ENCODE measurements around the gene ERVK3-1. TPM values are rescaled to one million over a fixed set of nuclear protein-coding genes. Genes with fewer than 3 reads are reported as not detected.
A peak's percentile ranks its signal among the peaks of the same experiment; 100 is the strongest.
"Not testable (repeated sequence)": the region's sequence is repeated elsewhere in the genome, so short reads cannot be mapped to it uniquely, and the experiment has no call there.

The ERVK3-1 gene, protein sequence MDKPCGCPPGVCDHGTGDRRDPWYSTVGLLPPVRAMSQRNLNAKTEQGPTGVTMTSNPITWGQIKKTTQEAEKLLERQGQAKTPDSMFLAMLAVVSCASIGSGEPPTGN
- total RNA-seq (2012; rRNA removed), result 34.2 and 36.5 TPM in 2 replicates

DNA sequence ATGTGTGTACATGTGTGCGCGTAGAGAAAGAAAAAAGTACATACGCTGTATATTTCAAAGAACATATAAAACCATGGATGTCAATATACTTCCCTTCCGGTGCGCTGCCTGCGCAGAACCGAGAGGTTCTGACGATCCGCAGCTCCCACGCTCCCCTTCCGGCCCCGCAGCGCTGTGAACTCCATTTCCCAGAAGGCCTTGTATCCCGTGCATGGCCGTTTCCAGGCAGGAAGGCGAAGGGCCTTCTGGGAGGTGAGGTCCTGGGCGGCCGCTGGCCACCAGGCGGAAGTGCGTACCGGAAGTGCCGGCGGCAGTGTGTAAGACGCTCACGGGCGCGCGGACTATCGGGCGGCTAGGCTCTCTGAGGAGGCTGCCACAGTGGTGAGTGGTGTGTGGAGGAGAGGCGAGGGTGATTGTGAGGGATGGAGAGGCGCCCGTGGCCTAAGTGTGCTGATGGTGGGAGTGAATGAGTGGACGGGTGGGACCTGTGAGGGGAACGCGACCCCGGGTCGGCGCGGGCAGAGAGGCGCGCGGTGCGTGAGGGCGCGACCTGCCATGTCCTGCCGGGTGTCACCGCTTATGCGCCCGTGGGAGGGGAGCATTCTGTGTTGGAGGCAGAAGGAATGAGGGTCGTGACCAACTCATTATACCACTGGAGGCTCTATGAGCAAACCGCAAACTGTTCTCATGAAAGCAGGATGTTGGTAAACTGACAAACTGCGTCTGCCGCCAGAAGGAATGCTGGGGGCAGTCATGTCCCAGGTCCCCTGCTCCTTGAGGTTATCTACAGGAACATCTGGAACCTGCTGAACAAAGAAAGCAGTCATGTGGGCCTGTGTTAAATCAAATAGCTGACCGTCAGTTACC lies at the start of gene ERVK3-1:
TSS of gene ERVK3-1 (plus strand) at position 313 of the 867 bp plus-strand sequence. CDS start 6,792 bp downstream, outside the sequence.
- H3K27me3 ChIP-seq (ENCODE audit: control insufficient read depth, insufficient read depth, low read length), result no peaks in the 10 kb centered on the region
- peak within 1 kb of the TSS; percentile 90 for H3K4me3 ChIP-seq (ENCODE audit: low read length)
- no peaks in the 10 kb centered on the region for H3K9me3 ChIP-seq (replicated peaks; ENCODE audit: low read length)
- H3K9ac ChIP-seq (ENCODE audit: low read depth, low read length), result peak within 1 kb of the TSS; percentile 91
- peaks cover 10% of the 10 kb centered on the region for H3K4me1 ChIP-seq (ENCODE audit: control insufficient read depth, insufficient read depth, low read length)
- H3K36me3 ChIP-seq (ENCODE audit: insufficient read depth, low read length), result peaks cover 44% of the 10 kb centered on the region
- peak within 1 kb of the TSS; percentile 84 for H3K4me2 ChIP-seq (ENCODE audit: low read length)

DNA sequence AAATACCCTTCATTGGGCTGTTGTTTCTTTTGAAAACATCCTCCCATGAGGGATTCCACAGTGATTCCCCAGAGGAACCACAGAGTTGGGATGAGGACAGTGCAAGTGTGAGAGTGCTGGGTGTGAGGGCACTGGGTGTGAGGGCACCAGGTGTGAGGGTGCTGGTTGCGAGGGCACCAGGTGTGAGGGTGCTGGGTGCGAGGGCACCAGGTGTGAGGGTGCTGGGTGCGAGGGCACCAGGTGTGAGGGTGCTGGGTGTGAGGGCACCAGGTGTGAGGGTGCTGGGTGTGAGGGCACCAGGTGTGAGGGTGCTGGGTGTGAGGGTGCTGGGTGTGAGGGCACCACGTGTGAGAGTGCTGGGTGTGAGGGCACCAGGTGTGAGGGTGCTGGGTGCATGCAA lies 46.9 kb upstream of the ERVK3-1 start:
- H3K4me3 ChIP-seq (ENCODE audit: low read length); H3K9ac ChIP-seq (ENCODE audit: low read depth, low read length); H3K4me2 ChIP-seq (ENCODE audit: low read length); H3K4me1 ChIP-seq (ENCODE audit: control insufficient read depth, insufficient read depth, low read length); H3K27me3 ChIP-seq (ENCODE audit: control insufficient read depth, insufficient read depth, low read length): not testable (repeated sequence)
- H3K9me3 ChIP-seq (replicated peaks; ENCODE audit: low read length), result peaks cover 80% of the 10 kb centered on the region
- peaks cover 84% of the 10 kb centered on the region for H3K36me3 ChIP-seq (ENCODE audit: insufficient read depth, low read length)

DNA sequence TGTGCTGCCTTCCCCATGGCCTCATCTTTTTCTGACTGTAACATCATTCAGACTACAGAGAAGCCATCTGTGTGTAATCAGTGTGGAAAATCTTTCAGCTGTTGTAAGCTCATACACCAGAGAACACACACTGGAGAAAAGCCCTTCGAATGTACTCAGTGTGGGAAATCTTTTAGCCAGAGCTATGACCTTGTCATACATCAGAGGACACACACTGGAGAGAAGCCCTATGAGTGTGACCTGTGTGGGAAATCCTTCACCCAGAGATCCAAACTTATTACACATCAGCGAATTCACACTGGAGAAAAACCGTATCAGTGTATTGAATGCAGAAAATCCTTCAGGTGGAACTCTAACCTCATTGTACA lies 43.6 kb upstream of the ERVK3-1 start:
- Histone ChIP-seq H3K4me3 (ENCODE audit: low read length) (no peak overlapping the region), H3K9me3 (replicated peaks; ENCODE audit: low read length) (peaks cover 85% of the 10 kb centered on the region)

DNA sequence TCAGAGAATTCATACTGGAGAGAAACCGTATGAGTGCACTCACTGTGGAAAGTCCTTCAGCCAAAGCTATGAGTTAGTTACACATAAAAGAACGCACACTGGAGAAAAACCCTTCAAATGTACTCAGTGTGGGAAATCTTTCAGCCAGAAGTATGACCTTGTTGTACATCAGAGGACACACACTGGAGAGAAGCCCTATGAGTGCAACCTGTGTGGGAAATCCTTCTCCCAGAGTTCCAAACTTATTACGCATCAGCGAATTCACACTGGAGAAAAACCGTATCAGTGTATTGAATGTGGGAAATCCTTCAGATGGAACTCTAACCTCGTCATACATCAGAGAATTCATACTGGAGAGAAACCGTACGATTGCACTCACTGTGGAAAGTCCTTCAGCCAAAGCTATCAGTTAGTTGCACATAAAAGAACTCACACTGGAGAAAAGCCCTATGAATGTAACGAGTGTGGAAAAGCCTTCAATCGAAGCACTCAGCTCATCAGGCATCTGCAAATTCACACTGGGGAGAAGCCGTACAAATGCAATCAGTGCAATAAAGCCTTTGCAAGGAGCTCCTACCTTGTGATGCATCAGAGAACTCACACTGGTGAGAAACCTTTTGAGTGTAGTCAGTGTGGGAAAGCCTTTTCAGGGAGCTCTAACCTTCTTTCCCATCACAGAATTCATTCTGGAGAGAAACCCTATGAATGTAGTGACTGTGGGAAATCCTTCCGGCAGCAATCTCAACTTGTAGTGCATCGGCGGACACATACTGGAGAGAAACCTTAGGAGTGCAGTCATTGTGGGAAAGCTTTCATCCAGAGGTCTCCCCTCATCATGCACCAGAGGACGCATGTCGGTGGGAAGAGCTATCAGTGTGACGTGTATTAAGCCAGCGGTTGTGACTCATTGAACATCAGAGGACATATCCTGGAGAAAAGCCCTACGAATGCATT lies 42.9 kb upstream of the ERVK3-1 start:
- Histone ChIP-seq H3K27me3 (ENCODE audit: control insufficient read depth, insufficient read depth, low read length) (no peaks in the 10 kb centered on the region), H3K9ac (ENCODE audit: low read depth, low read length) (no peak overlapping the region), H3K4me2 (ENCODE audit: low read length) (no peak overlapping the region), H3K4me3 (ENCODE audit: low read length) (peak overlapping the region; percentile 33), H3K4me1 (ENCODE audit: control insufficient read depth, insufficient read depth, low read length) (no peaks in the 10 kb centered on the region), H3K9me3 (replicated peaks; ENCODE audit: low read length) (peaks cover 88% of the 10 kb centered on the region), H3K36me3 (ENCODE audit: insufficient read depth, low read length) (peaks cover 76% of the 10 kb centered on the region)

More for the DNA sequence above, 43.6 kb upstream of the ERVK3-1 start:
- Histone ChIP-seq H3K36me3 (ENCODE audit: insufficient read depth, low read length) (peaks cover 76% of the 10 kb centered on the region), H3K4me2 (ENCODE audit: low read length) (no peak overlapping the region), H3K27me3 (ENCODE audit: control insufficient read depth, insufficient read depth, low read length) (no peaks in the 10 kb centered on the region), H3K4me1 (ENCODE audit: control insufficient read depth, insufficient read depth, low read length) (no peaks in the 10 kb centered on the region), H3K9ac (ENCODE audit: low read depth, low read length) (no peak overlapping the region)

DNA sequence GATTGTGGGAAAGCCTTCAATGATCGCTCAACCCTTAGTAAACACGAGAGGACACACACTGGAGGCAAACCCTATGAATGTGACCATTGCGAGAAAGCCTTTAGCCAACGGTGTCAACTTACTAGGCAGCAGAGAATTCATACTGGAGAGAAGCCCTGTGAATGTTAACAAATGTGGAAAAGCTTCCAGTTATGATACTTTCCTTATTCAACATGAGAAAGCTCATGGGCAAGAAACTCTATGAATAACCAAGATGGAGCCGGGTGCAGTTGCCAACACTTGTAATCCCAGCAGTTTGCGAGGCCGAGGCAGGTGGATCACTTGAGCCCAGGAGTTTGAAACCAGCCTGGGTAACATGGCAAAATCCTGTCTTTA lies 42.3 kb upstream of the ERVK3-1 start:
- H3K27me3 ChIP-seq (ENCODE audit: control insufficient read depth, insufficient read depth, low read length), result no peaks in the 10 kb centered on the region
- peaks cover 82% of the 10 kb centered on the region for H3K9me3 ChIP-seq (replicated peaks; ENCODE audit: low read length)

DNA sequence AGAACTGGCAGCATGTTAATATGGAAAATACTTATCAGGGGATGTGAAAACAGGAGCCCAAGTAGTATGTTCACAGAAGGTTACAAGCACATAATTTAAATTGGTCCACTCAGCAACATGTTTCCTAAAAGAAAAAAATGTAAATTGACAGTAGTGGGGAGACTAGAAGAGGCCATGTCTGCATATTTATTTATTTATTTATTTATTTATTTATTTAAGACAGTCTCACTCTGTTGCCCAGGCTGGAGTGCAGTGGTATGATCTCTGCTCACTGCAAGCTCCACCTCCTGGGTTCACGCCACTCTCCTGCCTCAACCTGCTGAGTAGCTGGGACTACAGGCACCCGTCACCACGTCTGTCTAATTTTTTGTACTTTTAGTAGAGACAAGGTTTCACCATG lies 40.1 kb upstream of the ERVK3-1 start:
- Histone ChIP-seq H3K9me3 (replicated peaks; ENCODE audit: low read length) (peaks cover 72% of the 10 kb centered on the region), H3K27me3 (ENCODE audit: control insufficient read depth, insufficient read depth, low read length) (no peaks in the 10 kb centered on the region), H3K36me3 (ENCODE audit: insufficient read depth, low read length) (peaks cover 53% of the 10 kb centered on the region)

More for the DNA sequence above, 42.3 kb upstream of the ERVK3-1 start:
- Histone ChIP-seq H3K4me1 (ENCODE audit: control insufficient read depth, insufficient read depth, low read length) (no peaks in the 10 kb centered on the region), H3K9ac (ENCODE audit: low read depth, low read length) (no peak overlapping the region), H3K4me3 (ENCODE audit: low read length) (peak overlapping the region; percentile 33), H3K36me3 (ENCODE audit: insufficient read depth, low read length) (peaks cover 70% of the 10 kb centered on the region), H3K4me2 (ENCODE audit: low read length) (no peak overlapping the region)

DNA sequence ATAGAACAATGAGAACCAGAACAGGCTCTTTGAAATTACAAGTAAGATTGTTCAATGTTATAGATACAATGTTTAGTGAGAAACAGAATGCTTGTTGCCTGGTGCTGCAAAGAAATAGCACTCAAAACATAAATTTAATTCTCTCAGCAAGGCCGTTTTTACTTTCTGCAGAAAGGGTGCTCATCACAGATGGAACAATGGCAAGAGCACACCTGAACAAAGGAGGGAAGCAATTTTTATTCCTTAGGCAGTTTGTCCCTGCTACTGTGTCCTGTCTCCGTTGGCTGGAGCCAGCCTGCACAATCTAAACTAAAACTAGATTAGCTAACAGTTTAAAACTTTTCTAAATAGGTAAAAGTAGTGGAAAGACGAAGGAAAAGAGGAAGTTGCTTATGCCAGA lies 36.8 kb upstream of the ERVK3-1 start:
- Histone ChIP-seq H3K4me3 (ENCODE audit: low read length) (no peak overlapping the region), H3K27me3 (ENCODE audit: control insufficient read depth, insufficient read depth, low read length) (no peaks in the 10 kb centered on the region), H3K4me2 (ENCODE audit: low read length) (no peak overlapping the region), H3K9me3 (replicated peaks; ENCODE audit: low read length) (peaks cover 51% of the 10 kb centered on the region), H3K9ac (ENCODE audit: low read depth, low read length) (no peak overlapping the region), H3K36me3 (ENCODE audit: insufficient read depth, low read length) (peaks cover 29% of the 10 kb centered on the region), H3K4me1 (ENCODE audit: control insufficient read depth, insufficient read depth, low read length) (no peaks in the 10 kb centered on the region)

More for the DNA sequence above, 40.1 kb upstream of the ERVK3-1 start:
- Histone ChIP-seq H3K9ac (ENCODE audit: low read depth, low read length) (no peak overlapping the region), H3K4me1 (ENCODE audit: control insufficient read depth, insufficient read depth, low read length) (no peaks in the 10 kb centered on the region), H3K4me3 (ENCODE audit: low read length) (no peak overlapping the region), H3K4me2 (ENCODE audit: low read length) (no peak overlapping the region)

DNA sequence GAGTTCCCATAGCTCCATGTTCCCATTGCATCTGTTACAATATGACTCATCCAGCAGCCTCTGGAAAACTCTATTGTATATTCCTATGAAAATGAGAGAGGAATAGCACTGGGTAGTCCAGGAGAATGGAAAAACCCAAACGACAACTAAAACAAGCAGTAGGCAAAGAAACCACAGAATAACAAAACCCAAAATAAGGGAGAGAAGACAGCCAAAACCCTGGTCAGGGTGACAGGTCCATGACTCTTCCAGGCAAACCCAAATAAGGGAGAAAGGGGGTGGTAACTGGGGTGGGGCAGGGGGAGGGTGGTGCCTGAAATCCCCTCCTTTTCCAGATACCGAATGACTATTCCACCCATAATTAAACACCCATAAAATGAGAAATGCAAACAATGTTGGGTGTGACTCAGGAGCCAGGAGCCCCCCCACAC lies 30.4 kb upstream of the ERVK3-1 start:
- H3K9ac ChIP-seq (ENCODE audit: low read depth, low read length), result no peak overlapping the region
- no peak overlapping the region for H3K4me3 ChIP-seq (ENCODE audit: low read length)
- peaks cover 19% of the 10 kb centered on the region for H3K9me3 ChIP-seq (replicated peaks; ENCODE audit: low read length)
- peaks cover 26% of the 10 kb centered on the region for H3K36me3 ChIP-seq (ENCODE audit: insufficient read depth, low read length)
- H3K27me3 ChIP-seq (ENCODE audit: control insufficient read depth, insufficient read depth, low read length), result no peaks in the 10 kb centered on the region
- H3K4me1 ChIP-seq (ENCODE audit: control insufficient read depth, insufficient read depth, low read length), result peaks cover 1% of the 10 kb centered on the region
- no peak overlapping the region for H3K4me2 ChIP-seq (ENCODE audit: low read length)

DNA sequence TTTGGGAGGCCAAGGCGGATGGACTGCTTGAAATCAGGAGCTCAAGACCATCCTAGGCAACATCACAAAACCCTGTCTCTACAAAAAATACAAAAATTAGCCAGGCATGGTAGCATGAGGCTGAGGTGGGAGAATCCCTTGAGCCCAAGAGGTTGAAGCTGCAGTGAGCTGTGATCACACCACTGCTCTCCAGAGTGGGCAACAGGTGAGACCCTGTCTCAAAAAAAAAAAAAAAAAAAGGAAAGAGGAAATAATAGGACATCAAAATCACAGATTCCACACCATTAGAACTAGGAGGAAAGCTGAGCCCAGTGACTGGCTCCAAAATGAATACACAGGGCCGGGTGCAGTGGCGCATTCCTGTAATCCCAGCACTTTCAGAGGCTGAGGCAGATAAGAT lies 29.6 kb upstream of the ERVK3-1 start:
- Histone ChIP-seq H3K9ac (ENCODE audit: low read depth, low read length) (no peak overlapping the region), H3K9me3 (replicated peaks; ENCODE audit: low read length) (peaks cover 15% of the 10 kb centered on the region), H3K4me2 (ENCODE audit: low read length) (no peak overlapping the region), H3K27me3 (ENCODE audit: control insufficient read depth, insufficient read depth, low read length) (no peaks in the 10 kb centered on the region), H3K4me1 (ENCODE audit: control insufficient read depth, insufficient read depth, low read length) (peaks cover 6% of the 10 kb centered on the region), H3K36me3 (ENCODE audit: insufficient read depth, low read length) (peaks cover 27% of the 10 kb centered on the region), H3K4me3 (ENCODE audit: low read length) (no peak overlapping the region)

DNA sequence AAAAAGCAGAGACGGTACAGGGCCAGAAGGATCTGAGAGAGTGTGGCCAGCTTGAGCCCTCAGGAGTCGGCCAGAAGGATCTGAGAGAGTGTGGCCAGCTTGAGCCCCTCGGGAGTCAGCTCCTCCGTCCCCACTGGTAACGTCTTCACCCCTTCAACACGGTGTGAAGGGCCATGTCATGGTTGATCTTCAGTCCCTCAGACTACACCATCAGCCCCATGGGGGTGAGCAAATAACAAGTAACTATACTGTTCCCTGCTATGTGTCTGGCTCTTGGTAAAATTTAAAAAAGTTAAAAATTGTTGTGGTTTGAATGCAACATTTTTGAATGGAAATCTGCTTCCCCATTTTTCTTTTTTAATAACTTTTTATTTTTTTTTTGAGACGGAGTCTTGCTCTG lies 28.0 kb upstream of the ERVK3-1 start:
- H3K4me3 ChIP-seq (ENCODE audit: low read length), result no peak overlapping the region
- H3K9ac ChIP-seq (ENCODE audit: low read depth, low read length), result no peak overlapping the region
- H3K36me3 ChIP-seq (ENCODE audit: insufficient read depth, low read length), result peaks cover 27% of the 10 kb centered on the region
- no peak overlapping the region for H3K4me2 ChIP-seq (ENCODE audit: low read length)
- no peaks in the 10 kb centered on the region for H3K27me3 ChIP-seq (ENCODE audit: control insufficient read depth, insufficient read depth, low read length)
- peaks cover 6% of the 10 kb centered on the region for H3K4me1 ChIP-seq (ENCODE audit: control insufficient read depth, insufficient read depth, low read length)
- peaks cover 6% of the 10 kb centered on the region for H3K9me3 ChIP-seq (replicated peaks; ENCODE audit: low read length)

Data from skeletal muscle satellite cell (primary cell).